Measurements from ENCODE around the gene AKAP13. TPM values are rescaled to one million over a fixed set of nuclear protein-coding genes. Genes with fewer than 3 reads are reported as not detected.

Gene AKAP13
- total RNA-seq, 1 experiment from 2014 or later, result 36.0 TPM

GRCh38 chr15:85550283-85550682 is 169.9 kb downstream of the AKAP13 start:
- no peak for DNase-seq (ENCODE audit: low read depth, low spot score)
- in situ Hi-C loops (cut with HindIII; ENCODE audit: low pct_unique_long_range_greater_than_20kb, low sequenced_read_pairs), result no loop called here

GRCh38 chr15:85551221-85551832 is 170.9 kb downstream of the AKAP13 start:
- DNase-seq (ENCODE audit: low read depth, low spot score), result no peak
- in situ Hi-C loops (cut with HindIII; ENCODE audit: low pct_unique_long_range_greater_than_20kb, low sequenced_read_pairs), result no loop called here

GRCh38 chr15:85554852-85555521 is 174.6 kb downstream of the AKAP13 start:
- in situ Hi-C loops (cut with HindIII; ENCODE audit: low pct_unique_long_range_greater_than_20kb, low sequenced_read_pairs), result no loop called here
- no peak for DNase-seq (ENCODE audit: low read depth, low spot score)

- DNase-seq (ENCODE audit: low read depth, low spot score), result no peak
- in situ Hi-C loops (cut with HindIII; ENCODE audit: low pct_unique_long_range_greater_than_20kb, low sequenced_read_pairs), result no loop called here
Measured at GRCh38 chr15:85555875-85556617, 175.6 kb downstream of the AKAP13 start.

GRCh38 chr15:85556618-85556895 is 176.2 kb downstream of the AKAP13 start:
- in situ Hi-C loops (cut with HindIII; ENCODE audit: low pct_unique_long_range_greater_than_20kb, low sequenced_read_pairs), result no loop called here
- DNase-seq (ENCODE audit: low read depth, low spot score), result no peak

GRCh38 chr15:85557385-85557784 is 177.0 kb downstream of the AKAP13 start:
- in situ Hi-C loops (cut with HindIII; ENCODE audit: low pct_unique_long_range_greater_than_20kb, low sequenced_read_pairs), result no loop called here
- no peak for DNase-seq (ENCODE audit: low read depth, low spot score)

GRCh38 chr15:85558848-85559247 is 178.4 kb downstream of the AKAP13 start:
- in situ Hi-C loops (cut with HindIII; ENCODE audit: low pct_unique_long_range_greater_than_20kb, low sequenced_read_pairs), result no loop called here
- no peak for DNase-seq (ENCODE audit: low read depth, low spot score)

GRCh38 chr15:85559530-85559929 is 179.1 kb downstream of the AKAP13 start:
- no peak for DNase-seq (ENCODE audit: low read depth, low spot score)
- in situ Hi-C loops (cut with HindIII; ENCODE audit: low pct_unique_long_range_greater_than_20kb, low sequenced_read_pairs), result no loop called here

GRCh38 chr15:85562824-85563223 is 182.4 kb downstream of the AKAP13 start:
- DNase-seq (ENCODE audit: low read depth, low spot score), result no peak
- in situ Hi-C loops (cut with HindIII; ENCODE audit: low pct_unique_long_range_greater_than_20kb, low sequenced_read_pairs), result no loop called here

- in situ Hi-C loops (cut with HindIII; ENCODE audit: low pct_unique_long_range_greater_than_20kb, low sequenced_read_pairs), result no loop called here
- DNase-seq (ENCODE audit: low read depth, low spot score), result no peak
Measured at GRCh38 chr15:85563328-85563727, 182.9 kb downstream of the AKAP13 start.

- DNase-seq (ENCODE audit: low read depth, low spot score), result no peak
- in situ Hi-C loops (cut with HindIII; ENCODE audit: low pct_unique_long_range_greater_than_20kb, low sequenced_read_pairs), result no loop called here
Measured at GRCh38 chr15:85563731-85564130, 183.3 kb downstream of the AKAP13 start.

GRCh38 chr15:85564686-85565085 is 184.3 kb downstream of the AKAP13 start:
- peak; percentile 29 for DNase-seq (ENCODE audit: low read depth, low spot score)
- in situ Hi-C loops (cut with HindIII; ENCODE audit: low pct_unique_long_range_greater_than_20kb, low sequenced_read_pairs), result no loop called here

GRCh38 chr15:85568261-85568808 is 187.9 kb downstream of the AKAP13 start:
- DNase-seq (ENCODE audit: low read depth, low spot score), result no peak
- in situ Hi-C loops (cut with HindIII; ENCODE audit: low pct_unique_long_range_greater_than_20kb, low sequenced_read_pairs), result no loop called here

- in situ Hi-C loops (cut with HindIII; ENCODE audit: low pct_unique_long_range_greater_than_20kb, low sequenced_read_pairs), result no loop called here
- DNase-seq (ENCODE audit: low read depth, low spot score), result no peak
Measured at GRCh38 chr15:85570336-85570735, 189.9 kb downstream of the AKAP13 start.

GRCh38 chr15:85571780-85572179 is 191.4 kb downstream of the AKAP13 start:
- DNase-seq (ENCODE audit: low read depth, low spot score), result no peak
- in situ Hi-C loops (cut with HindIII; ENCODE audit: low pct_unique_long_range_greater_than_20kb, low sequenced_read_pairs), result no loop called here

- in situ Hi-C loops (cut with HindIII; ENCODE audit: low pct_unique_long_range_greater_than_20kb, low sequenced_read_pairs), result no loop called here
- no peak for DNase-seq (ENCODE audit: low read depth, low spot score)
Measured at GRCh38 chr15:85576392-85576791, 196.0 kb downstream of the AKAP13 start.

GRCh38 chr15:85578941-85579701 is 198.7 kb downstream of the AKAP13 start:
- in situ Hi-C loops (cut with HindIII; ENCODE audit: low pct_unique_long_range_greater_than_20kb, low sequenced_read_pairs), result no loop called here

More at GRCh38 chr15:85578941-85579701, 198.7 kb downstream of the AKAP13 start:
- DNase-seq (ENCODE audit: low read depth, low spot score), result no peak
